Liver (tissue), 9 donors: ENCODE measurements around the gene IRAK2. TPM values are rescaled to one million over a fixed set of nuclear protein-coding genes. Genes with fewer than 3 reads are reported as not detected.

Source experiments
- DNase-seq: peaks from one replicate; pipeline ENCODE4 v3.0.0-alpha.2; 2017; ENCODE audit warnings: low spot score
- H3K27ac ChIP-seq, 2 donors: one replicate each; pipeline ENCODE4 v1.7.0; 2013; ENCODE audit warnings: inconsistent platforms in 2 of 2, low read length in 2 of 2, control low read depth in 1 of 2, low read depth in 1 of 2, mild to moderate bottlenecking in 1 of 2
- H3K27me3 ChIP-seq, 4 donors: one replicate each; pipeline versions ENCODE4 v1.6.1 to v1.7.0; 2013; ENCODE audit warnings: low read length in 3 of 4, inconsistent platforms in 1 of 4, mild to moderate bottlenecking in 1 of 4, moderate library complexity in 1 of 4; ENCODE audit not compliant: control insufficient read depth in 4 of 4, insufficient read depth in 4 of 4
- H3K36me3 ChIP-seq, 4 donors: one replicate each; pipeline versions ENCODE4 v1.6.1 to v1.7.0; 2013; ENCODE audit warnings: low read length in 3 of 4, mild to moderate bottlenecking in 3 of 4, low read depth in 1 of 4, moderate library complexity in 1 of 4; ENCODE audit not compliant: control insufficient read depth in 4 of 4, insufficient read depth in 3 of 4
- H3K4me1 ChIP-seq, 4 donors: one replicate each; pipeline versions ENCODE4 v1.6.1 to v1.7.0; 2013; ENCODE audit warnings: low read length in 3 of 4, mild to moderate bottlenecking in 3 of 4, moderate library complexity in 1 of 4; ENCODE audit not compliant: control insufficient read depth in 4 of 4, insufficient read depth in 4 of 4
- H3K4me3 ChIP-seq, 3 donors: one replicate each; pipeline versions ENCODE4 v1.6.1 to v1.7.0; 2013; ENCODE audit warnings: low read length in 3 of 3, control low read depth in 1 of 3, low read depth in 1 of 3, mild to moderate bottlenecking in 1 of 3
- H3K9ac ChIP-seq, 2 donors: one replicate each; pipeline ENCODE4 v1.7.0; 2013; ENCODE audit warnings: low read length in 2 of 2, mild to moderate bottlenecking in 2 of 2, moderate library complexity in 2 of 2, control low read depth in 1 of 2, low read depth in 1 of 2
- H3K9me3 ChIP-seq, 4 donors: one replicate each; pipeline versions ENCODE4 v1.6.1 to v1.7.0; 2013; ENCODE audit warnings: low read length in 3 of 4; ENCODE audit not compliant: control insufficient read depth in 4 of 4
- ATF3 ChIP-seq: IDR thresholded peaks from 2 replicates; pipeline ENCODE4 v1.6.1; 2016; ENCODE audit warnings: antibody characterized with exemption
- CTCF ChIP-seq: fragments of 150-350 bp; IDR thresholded peaks from 2 replicates; pipeline ENCODE4 v1.5.1; 2017; ENCODE audit warnings: improper control_type of control experiment, low read depth, low read length; ENCODE audit not compliant: missing input control
- EGR1 ChIP-seq, 2 donors: IDR thresholded peaks; 2 replicates each; pipeline ENCODE4 v1.6.1; 2016 to 2018; ENCODE audit warnings: antibody characterized with exemption in 2 of 2, low read depth in 2 of 2
- FOXA1 ChIP-seq: IDR thresholded peaks from 2 replicates; pipeline ENCODE4 v1.6.1; 2016; ENCODE audit warnings: antibody characterized with exemption
- FOXA2 ChIP-seq: IDR thresholded peaks from 2 replicates; pipeline ENCODE4 v1.6.1; 2016; ENCODE audit warnings: antibody characterized with exemption
- GABPA ChIP-seq, 2 donors: IDR thresholded peaks in 1 of 2; conservative IDR thresholded peaks in 1 of 2; 2 replicates each; pipeline ENCODE4 v1.6.1; 2016; ENCODE audit warnings: antibody characterized with exemption in 2 of 2, mild to moderate bottlenecking in 1 of 2, moderate library complexity in 1 of 2
- HNF4A ChIP-seq, 2 donors: conservative IDR thresholded peaks; 2 replicates each; pipeline ENCODE4 v1.6.1; 2016; ENCODE audit warnings: antibody characterized with exemption in 2 of 2, mild to moderate bottlenecking in 2 of 2
- HNF4G ChIP-seq: IDR thresholded peaks from 2 replicates; pipeline ENCODE4 v1.6.1; 2016; ENCODE audit warnings: antibody characterized with exemption
- JUND ChIP-seq, 2 donors: IDR thresholded peaks; 2 replicates each; pipeline ENCODE4 v1.6.1; 2016; ENCODE audit warnings: antibody characterized with exemption in 2 of 2
- NR2F2 ChIP-seq: IDR thresholded peaks from 2 replicates; pipeline ENCODE4 v1.6.1; 2016; ENCODE audit warnings: antibody characterized with exemption
- RAD21 ChIP-seq, 2 donors: IDR thresholded peaks; 2 replicates each; pipeline ENCODE4 v1.6.1; 2016; ENCODE audit warnings: antibody characterized with exemption in 2 of 2, mild to moderate bottlenecking in 2 of 2
- RXRA ChIP-seq, 2 donors: IDR thresholded peaks; 2 replicates each; pipeline ENCODE4 v1.6.1; 2017 to 2018; ENCODE audit warnings: antibody characterized with exemption in 2 of 2, mild to moderate bottlenecking in 1 of 2
- SP1 ChIP-seq: IDR thresholded peaks from 2 replicates; pipeline ENCODE4 v1.6.1; 2018; ENCODE audit warnings: antibody characterized with exemption, mild to moderate bottlenecking
- TAF1 ChIP-seq: conservative IDR thresholded peaks from 2 replicates; pipeline ENCODE4 v1.6.1; 2016; ENCODE audit warnings: antibody characterized with exemption, mild to moderate bottlenecking
- YY1 ChIP-seq: IDR thresholded peaks from 2 replicates; pipeline ENCODE4 v1.6.1; 2016; ENCODE audit warnings: antibody characterized with exemption, mild to moderate bottlenecking
- ZBTB33 ChIP-seq: IDR thresholded peaks from 2 replicates; pipeline ENCODE4 v1.6.1; 2016; ENCODE audit warnings: antibody characterized with exemption
- WGBS: extraction: QIAGEN DNeasy Blood & Tissue Kit; methylation state at CpG from one replicate; pipeline ENCODE4 v1.1.7; 2013; 5-methylcytosine and 5-hydroxymethylcytosine counted together
- polyA plus RNA-seq, 2 donors: library from polyadenylated mRNA; stranded (reverse) in 1 of 2; unstranded in 1 of 2; fragments of 200-250 nt in 1 of 2; fragments of >200 nt in 1 of 2; fragmentation: Nextera tagmentation in 1 of 2; extraction: Ambion mirVana in 1 of 2; gene quantifications; one replicate each; pipeline versions ENCODE4 v1.2.1 to v1.2.3, GENCODE V29; 2013 to 2015
- total RNA-seq, 2 donors: library from RNA; depleted of rRNA; stranded (reverse); fragments of >200 nt; gene quantifications; one replicate each; pipeline ENCODE4 v1.2.3, GENCODE V29; 2014
- TF ChIP-seq, protein P1 (sequence below): IDR thresholded peaks from 2 replicates; pipeline ENCODE4 v1.6.1; 2016; ENCODE audit warnings: antibody characterized with exemption
- TF ChIP-seq, protein P2 (sequence below): IDR thresholded peaks from 2 replicates; pipeline ENCODE4 v1.6.1; 2016; ENCODE audit warnings: antibody characterized with exemption, mild to moderate bottlenecking
- donor health status: healthy.
- donor health status: healthy.
- donor health status: healthy.
- donor health status: healthy.
- donor health status: healthy.

The IRAK2 gene
- total and polyA plus RNA-seq, 4 donors = 2.7 to 9.3 (median 5.9) TPM

DNA sequence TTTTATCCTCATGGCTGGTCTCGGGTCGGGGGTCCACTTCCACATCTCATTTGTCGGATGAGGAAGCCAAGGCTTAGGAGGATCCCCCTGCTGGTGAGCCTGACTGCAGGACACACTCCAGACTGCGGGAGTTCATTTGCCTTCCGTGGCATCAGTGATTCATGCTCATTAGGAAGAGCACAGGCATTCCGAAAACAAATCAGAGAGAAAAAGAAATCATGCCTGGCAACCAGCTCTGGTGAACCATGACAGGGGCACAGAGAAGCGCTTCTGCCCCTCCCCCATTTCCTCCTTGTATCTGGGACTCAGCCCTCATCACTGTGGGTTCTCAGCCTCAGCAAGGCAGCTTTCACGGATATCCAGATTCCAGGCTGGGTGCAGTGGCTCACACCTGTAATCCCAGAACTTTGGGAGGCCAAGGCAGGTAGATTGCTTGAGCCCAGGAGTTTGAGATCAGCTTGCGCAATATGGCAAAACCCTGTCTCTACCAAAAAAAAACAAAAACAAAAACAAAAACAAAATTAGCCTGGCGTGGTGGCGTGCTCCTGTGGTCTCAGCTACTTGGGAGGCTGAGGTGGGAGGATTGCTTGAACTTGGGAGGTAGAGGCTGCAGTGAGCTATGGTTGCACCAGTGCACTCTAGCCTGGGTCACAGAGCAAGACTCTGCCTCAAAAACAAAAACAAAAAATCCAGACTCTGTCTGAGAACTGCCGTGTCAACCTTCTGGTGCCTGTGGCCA lies 28.4 kb downstream of the IRAK2 start:
- 82% methylated on average over 12 of the region's 12 CpGs for WGBS
- no peaks in the 10 kb centered on the region for H3K9me3 ChIP-seq
- TF ChIP-seq RAD21 (IDR thresholded peaks at IDR 0.05) (no peak), HNF4G (no peak), NR2F2 (no peak), ZBTB33 (no peak), EGR1 (IDR thresholded peaks at IDR 0.05; ENCODE audit: low read depth in 2 of 2) (no peak), FOXA2 (no peak), RXRA (IDR thresholded peaks at IDR 0.05) (no peak), SP1 (no peak), JUND (IDR thresholded peaks at IDR 0.05) (no peak), YY1 (no peak), CTCF (no peak), ATF3 (no peak), HNF4A (conservative IDR thresholded peaks at IDR 0.05) (no peak), TAF1 (no peak), FOXA1 (no peak), GABPA (IDR thresholded peaks at IDR 0.05 in 1 of 2, conservative IDR thresholded peaks at IDR 0.05 in 1 of 2) (no peak)
- TF ChIP-seq, protein P1, sequence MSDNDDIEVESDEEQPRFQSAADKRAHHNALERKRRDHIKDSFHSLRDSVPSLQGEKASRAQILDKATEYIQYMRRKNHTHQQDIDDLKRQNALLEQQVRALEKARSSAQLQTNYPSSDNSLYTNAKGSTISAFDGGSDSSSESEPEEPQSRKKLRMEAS = no peak
- TF ChIP-seq, protein P2, sequence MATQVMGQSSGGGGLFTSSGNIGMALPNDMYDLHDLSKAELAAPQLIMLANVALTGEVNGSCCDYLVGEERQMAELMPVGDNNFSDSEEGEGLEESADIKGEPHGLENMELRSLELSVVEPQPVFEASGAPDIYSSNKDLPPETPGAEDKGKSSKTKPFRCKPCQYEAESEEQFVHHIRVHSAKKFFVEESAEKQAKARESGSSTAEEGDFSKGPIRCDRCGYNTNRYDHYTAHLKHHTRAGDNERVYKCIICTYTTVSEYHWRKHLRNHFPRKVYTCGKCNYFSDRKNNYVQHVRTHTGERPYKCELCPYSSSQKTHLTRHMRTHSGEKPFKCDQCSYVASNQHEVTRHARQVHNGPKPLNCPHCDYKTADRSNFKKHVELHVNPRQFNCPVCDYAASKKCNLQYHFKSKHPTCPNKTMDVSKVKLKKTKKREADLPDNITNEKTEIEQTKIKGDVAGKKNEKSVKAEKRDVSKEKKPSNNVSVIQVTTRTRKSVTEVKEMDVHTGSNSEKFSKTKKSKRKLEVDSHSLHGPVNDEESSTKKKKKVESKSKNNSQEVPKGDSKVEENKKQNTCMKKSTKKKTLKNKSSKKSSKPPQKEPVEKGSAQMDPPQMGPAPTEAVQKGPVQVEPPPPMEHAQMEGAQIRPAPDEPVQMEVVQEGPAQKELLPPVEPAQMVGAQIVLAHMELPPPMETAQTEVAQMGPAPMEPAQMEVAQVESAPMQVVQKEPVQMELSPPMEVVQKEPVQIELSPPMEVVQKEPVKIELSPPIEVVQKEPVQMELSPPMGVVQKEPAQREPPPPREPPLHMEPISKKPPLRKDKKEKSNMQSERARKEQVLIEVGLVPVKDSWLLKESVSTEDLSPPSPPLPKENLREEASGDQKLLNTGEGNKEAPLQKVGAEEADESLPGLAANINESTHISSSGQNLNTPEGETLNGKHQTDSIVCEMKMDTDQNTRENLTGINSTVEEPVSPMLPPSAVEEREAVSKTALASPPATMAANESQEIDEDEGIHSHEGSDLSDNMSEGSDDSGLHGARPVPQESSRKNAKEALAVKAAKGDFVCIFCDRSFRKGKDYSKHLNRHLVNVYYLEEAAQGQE = no peak
- peak overlapping the region in 1 of 2 donors; percentile 25 for H3K9ac ChIP-seq
- no peak for DNase-seq
- H3K36me3 ChIP-seq = peaks cover 0 to 2% (median 0%) of the 10 kb centered on the region in 4 donors
- peak overlapping the region; percentile 89 to 96 for H3K27ac ChIP-seq
- H3K27me3 ChIP-seq = no peaks in the 10 kb centered on the region
- no peak overlapping the region for H3K4me3 ChIP-seq
- peaks cover 30 to 66% (median 46%) of the 10 kb centered on the region in 4 donors for H3K4me1 ChIP-seq
